IPS-NIHi11 (cell line): ENCODE data around the gene ZNF697.
"Not testable (repeated sequence)": the region's sequence is repeated elsewhere in the genome, so short reads cannot be mapped to it uniquely, and the experiment has no call there.

ENCODE experiments used
- DNase-seq: peaks from one replicate; pipeline ENCODE4 v3.0.0; 2012; ENCODE audit warnings: mixed read lengths, low spot score

ZNF697 gene

DNA sequence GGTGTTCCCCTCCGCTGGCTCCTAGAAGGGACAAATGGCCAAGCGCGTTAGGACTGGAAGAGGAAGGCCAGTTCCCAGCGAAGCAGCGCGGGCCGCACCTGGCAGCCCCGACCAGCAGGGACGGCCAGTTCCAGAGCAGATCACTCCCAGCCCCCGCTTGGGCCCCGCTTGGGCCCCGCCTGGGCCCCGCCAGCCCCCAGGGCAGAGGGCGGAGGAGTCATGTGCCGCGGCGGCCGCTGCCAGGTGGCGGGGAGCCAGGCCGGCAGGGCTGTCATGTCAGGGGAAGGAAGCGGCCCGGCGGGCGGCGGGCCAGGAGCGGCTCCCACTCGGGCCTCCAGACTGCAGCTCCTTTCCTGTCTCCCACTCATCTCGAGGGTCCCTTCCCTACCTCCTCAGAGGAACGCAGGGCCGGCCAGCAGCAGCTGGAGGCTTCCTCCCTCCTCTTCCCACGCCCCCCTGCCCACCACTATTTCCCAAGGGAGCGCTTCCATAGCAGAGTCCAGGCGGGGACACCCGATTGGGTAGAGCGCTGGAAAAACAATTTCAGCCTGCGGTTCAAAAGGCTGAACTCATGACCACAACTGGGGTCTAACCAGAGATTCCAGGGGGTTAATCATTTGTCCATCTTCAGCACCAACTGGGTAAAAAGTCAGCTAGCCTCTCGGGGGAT is 16.5 kb downstream of the ZNF697 start:
- DNase-seq, result peak; percentile 66

DNA sequence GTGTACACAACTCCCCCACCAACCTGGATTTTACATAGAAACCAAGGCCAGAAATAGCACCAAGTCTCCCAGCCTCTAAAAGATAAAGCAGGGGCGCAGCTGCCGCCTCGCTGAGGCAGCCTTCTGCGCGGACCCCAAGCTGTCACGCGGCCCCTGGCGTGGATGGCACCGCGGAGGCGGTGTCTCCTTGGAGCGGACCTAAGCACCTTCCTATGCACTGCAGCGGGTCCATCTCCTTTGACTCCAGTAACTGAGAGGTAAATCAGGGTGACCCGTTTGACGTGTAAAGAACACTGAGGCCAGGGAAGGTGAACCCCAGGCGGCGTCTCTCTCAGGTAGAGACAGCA is 17.0 kb downstream of the ZNF697 start:
- no peak for DNase-seq

- DNase-seq, result no peak
Observed at GRCh38 chr1:119626841-119627240, 21.2 kb downstream of the ZNF697 start.

- DNase-seq, result no peak
Observed at GRCh38 chr1:119626011-119626545, 22.0 kb downstream of the ZNF697 start.

DNA sequence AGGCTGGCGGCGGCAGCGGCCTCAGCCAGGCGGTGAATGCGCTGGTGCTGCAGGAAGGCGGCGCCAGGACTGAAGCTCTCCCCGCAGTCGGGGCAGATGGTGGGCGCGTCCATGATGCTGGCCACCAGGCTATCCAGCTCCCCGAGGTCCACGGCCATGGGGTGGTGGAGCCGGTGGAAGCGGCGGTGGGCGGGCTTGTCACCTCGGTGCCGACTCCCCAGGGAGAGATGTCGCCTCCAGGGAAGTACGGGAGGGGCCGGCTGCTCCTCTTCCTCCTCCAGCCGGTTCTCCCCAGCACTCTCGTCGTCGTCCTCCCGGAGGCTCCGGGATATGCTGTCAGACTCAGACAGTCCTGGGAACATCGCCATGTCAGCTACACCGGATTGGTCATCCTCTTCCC is 24.4 kb downstream of the ZNF697 start:
- DNase-seq, result no peak

DNA sequence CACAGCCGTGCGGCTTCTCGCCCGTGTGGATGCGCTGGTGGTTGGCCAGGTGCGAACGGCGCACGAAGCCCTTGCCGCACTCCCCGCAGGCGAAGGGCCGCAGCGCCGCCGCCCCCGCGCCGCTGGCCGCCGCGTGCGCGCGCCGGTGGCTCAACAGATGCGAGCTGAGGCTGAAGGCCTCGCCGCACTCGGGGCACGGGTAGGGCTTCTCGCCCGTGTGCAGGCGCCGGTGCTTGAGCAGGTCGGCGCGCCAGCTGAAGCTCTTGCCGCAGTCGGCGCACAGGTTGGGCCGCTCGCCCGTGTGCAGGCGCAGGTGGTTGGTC is 24.9 kb downstream of the ZNF697 start:
- DNase-seq, result no peak

DNA sequence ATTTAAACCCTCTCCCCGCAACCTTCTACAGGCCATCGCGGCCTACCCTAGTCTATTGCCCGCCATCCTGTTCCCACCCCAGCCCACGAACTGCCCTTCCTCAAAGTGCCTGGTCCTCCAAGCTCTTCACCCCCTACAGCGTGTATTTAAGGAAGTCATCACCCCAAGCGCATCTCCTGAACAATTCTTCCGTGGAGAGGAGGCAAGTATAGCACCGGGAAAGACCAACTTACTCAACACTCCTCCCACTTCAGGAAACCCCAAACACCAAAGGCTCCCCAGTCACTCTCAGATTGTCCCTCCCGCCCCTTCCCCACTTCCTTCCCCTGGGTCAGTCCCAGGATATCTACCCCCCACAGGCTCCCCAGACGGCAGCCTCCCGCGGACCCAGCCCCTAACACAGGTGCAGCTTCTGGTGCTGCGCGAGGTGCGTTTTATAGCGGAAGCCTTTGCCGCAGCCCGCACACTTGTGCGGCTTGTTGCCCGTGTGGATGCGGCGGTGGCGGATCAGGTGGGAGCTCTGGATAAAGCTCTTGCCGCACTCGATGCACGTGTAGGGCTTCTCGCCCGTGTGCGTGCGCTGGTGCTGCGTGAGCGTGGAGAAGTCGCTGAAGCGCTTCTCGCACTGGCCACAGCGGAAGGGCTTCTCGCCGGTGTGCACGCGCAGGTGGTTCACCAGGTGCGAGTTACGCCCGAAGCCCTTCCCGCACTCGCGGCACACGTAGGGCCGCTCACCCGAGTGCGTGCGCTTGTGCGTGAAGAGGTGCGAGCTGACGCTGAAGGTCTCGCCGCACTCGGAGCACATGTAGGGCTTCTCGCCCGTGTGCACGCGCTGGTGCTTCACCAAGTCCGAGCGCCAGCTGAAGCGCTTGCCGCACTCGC is 25.5 kb downstream of the ZNF697 start:
- no peak for DNase-seq

DNA sequence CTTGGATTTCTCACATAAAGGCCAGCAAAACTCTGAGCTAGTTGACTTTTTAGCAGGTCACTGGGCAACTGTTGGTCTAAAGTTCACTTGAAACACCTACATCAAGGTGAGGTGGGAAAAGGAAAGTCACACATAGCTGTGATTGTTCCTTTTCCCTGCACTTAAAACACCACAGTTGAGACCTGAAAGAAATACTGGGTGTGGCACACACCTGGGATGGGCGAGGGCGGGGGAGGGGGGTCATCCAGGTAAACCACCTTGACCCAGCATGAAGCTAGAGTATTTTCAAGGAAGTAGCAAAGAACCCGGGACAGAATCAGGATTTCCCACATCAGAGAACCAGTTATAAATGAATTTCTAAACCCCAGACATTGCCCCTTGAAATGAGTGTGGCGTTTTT is 26.4 kb downstream of the ZNF697 start:
- DNase-seq, result no peak

DNA sequence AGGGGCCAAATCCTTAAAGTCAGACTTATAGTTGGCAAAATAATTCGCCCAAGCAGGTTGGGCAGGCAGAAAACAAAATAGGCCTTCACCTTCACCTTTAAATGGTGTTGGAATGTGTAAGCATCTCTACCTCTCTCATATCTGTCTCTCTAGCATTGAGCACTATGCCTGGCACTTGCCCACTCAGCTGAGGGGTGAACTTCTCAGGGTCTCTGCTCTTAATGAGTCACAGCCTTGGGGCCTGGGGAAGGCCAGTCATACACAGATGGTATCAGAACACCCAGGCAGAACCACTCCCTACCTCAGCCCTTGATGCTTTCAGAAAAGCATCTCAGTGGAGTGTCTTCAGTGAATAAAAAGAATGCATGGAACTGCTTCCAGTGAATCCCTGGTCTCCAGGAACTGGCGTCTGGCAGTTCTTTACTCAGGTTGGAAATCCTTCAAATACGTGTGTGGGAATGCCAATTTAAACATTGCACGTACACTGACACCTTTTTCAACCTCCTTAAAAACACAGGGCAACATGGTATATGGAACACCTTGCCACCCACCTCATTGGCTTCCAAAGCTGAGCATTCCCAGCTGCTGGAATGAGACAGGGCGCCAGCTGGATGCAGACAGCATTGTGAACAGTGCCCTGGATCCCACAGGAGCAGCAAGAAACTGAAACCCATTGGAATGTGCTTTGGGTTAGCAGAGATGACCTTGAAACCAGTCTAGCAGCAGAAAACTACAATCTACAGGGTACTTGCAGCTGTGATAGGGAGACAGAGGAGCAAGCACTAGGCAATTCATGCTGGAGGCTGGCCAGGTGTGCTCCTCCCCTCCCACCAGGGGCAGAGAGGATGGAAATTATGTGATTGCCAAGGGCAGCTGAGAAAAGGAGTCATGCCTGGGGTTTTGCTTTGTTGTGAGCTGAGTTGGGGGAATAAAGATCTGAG is 30.0 kb downstream of the ZNF697 start:
- no peak for DNase-seq

- not testable (repeated sequence) for DNase-seq
Observed at GRCh38 chr1:119616748-119617147, 31.3 kb downstream of the ZNF697 start.

- DNase-seq, result not testable (repeated sequence)
Observed at GRCh38 chr1:119615100-119615499, 33.0 kb downstream of the ZNF697 start.

GRCh38 chr1:119613769-119614720 is 34.0 kb downstream of the ZNF697 start:
- peak; percentile 76 for DNase-seq

DNA sequence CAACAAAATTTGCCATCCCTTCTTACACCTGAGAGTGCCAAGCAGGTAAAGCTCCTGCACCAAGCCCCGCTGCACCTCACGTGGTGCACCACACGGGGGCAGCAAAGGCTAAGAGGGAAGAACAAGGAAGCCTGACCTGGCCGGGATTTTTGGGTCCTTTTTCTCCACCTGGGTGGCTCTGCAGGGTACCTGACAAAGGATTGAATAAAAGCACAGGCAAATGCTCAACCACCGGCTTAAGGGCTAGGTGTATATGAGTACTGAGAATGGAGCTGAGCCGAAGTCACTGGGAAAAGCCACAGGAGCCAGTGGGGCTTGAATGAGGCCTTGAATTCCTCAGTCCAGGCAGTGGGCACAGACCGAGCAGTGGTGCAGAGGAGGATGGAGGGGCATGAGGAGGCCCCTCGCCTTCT is 36.4 kb downstream of the ZNF697 start:
- peak; percentile 84 for DNase-seq

- DNase-seq, result not testable (repeated sequence)
Observed at GRCh38 chr1:119608816-119609215, 39.2 kb downstream of the ZNF697 start.

DNA sequence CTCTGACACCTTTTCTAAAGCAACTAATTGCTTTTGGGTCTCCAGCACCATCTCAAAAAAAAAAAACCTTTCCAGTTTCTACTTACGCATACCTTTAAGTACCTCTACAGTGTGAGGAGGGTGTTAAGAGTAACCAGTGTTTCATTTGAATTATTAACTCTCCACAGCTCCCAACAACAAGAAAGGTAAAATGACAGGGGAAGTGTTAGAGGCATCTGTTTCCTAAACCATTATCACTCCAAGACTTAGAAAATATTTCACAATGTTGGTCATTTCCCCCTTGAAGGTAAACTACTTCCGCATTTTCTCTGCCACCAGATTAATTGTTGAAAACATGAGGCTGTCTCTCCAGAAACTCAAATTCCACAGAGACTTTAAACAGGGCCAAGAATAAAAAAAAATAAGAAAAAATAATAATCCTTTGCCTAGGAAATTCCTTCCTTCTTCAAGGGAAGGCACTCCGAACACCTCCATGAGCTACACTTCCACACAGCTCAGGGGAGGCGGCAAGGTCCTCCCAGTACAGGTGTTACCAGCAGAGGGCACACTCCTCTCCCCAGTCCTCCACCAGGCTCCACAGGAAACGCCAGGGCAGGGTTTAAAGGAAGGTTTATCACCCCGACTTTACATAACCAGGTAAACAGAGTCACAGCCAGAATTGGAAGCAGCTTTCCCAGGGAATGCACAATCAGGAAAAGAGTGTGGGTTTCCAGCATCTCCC is 40.8 kb downstream of the ZNF697 start:
- DNase-seq, result not testable (repeated sequence)

GRCh38 chr1:119606394-119606793 is 41.7 kb downstream of the ZNF697 start:
- DNase-seq, result no peak

DNA sequence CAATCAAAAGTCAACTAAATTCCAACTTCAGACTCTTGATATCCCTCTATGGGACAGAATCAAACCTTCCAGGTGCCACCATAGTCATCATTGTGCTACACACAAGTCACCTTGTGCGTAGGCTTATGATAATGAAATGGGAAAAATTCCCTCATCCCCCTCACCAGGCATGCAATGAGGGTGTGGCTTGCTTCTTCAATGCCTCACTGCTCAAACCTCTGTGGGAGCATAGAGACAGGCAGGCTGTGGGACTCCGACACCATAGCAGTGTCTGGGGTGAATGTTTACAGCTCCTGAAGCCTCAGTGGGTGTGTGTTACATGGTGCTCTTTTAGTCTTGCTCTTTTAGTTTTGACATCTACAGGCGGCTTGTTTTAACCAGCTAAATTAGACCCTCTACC is 42.4 kb downstream of the ZNF697 start:
- no peak for DNase-seq

GRCh38 chr1:119605080-119605479 is 43.0 kb downstream of the ZNF697 start:
- not testable (repeated sequence) for DNase-seq

DNA sequence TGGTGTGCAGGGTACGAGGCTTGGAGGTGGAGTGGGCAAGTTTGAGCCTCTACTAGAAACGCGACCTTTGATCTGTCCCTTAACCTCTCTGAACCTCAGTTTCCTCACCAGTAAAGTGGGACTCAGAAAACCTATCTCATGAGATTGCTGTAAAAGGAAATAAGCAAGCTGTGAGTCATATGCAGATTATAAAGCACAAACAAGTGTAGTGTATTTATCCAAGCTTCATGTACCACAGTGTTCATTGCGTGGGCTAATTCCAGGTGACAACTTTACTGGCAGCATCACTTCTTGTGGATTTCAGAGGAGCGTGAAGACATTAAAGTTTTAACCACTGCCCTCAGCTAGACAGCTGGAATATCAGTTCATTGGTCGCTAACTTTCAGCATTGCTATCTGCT is 44.4 kb downstream of the ZNF697 start:
- DNase-seq, result no peak

- DNase-seq, result not testable (repeated sequence)
Observed at GRCh38 chr1:119603241-119603640, 44.8 kb downstream of the ZNF697 start.
